LHCN-M2 (cell line): Measurements from ENCODE around the gene SRC. TPM values are rescaled to one million over a fixed set of nuclear protein-coding genes. Genes with fewer than 3 reads are reported as not detected.
A peak's percentile ranks its signal among the peaks of the same experiment; 100 is the strongest.
"Not testable (repeated sequence)": the region's sequence is repeated elsewhere in the genome, so short reads cannot be mapped to it uniquely, and the experiment has no call there.

Experiments used
- DNase-seq: peaks from one replicate; pipeline ENCODE4 v3.0.0-alpha.2; 2012; ENCODE audit warnings: low read depth
- total RNA-seq: library from RNA; depleted of rRNA; stranded (reverse); fragments of >200 nt; gene quantifications from 2 replicates; pipeline ENCODE4 v1.2.3, GENCODE V29; 2014

Gene SRC
- total RNA-seq, 1 experiment from 2014 or later: 7.5 TPM

DNA sequence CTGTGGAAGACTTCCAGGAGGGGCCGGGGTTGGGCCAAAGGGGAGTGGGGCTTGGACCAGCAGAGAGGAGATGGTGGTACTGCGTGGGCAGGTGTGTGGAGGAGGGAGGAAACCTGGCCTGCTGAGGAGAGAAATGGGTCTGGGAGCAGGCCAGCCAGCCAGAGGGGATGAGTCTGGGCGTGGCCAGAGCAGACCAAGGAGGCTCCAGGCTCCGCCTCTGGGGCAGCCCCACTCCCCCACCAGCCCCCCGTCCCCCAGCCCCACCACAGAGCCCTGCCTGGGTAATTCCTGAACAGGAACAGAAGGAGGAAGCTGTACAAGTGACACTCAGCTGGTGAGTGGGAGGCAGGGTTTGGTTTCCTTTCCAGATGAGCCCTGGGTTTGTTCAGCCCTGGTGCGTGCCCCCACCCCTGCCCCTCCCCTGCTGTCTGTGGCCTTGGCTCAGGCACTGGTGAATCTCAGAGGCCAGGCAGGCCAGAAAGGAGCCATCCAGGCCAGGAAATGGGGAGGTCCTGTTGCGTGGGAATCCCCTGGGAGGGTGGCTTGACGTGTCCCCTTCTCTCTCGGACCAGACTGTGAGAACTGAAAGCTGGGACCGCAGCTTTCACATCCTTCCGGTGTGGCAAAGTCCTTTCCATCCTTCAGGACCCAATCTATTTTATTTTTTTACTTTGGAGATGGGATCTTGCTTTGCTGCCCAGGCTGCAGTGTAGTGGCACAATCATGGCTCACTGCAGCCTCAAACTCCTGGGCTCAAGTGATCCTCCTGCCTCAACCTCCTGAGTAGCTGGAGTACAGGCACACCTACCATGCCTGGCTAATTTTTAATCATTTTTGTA, 9.4 kb upstream of the SRC start:
- DNase-seq: no peak

DNA sequence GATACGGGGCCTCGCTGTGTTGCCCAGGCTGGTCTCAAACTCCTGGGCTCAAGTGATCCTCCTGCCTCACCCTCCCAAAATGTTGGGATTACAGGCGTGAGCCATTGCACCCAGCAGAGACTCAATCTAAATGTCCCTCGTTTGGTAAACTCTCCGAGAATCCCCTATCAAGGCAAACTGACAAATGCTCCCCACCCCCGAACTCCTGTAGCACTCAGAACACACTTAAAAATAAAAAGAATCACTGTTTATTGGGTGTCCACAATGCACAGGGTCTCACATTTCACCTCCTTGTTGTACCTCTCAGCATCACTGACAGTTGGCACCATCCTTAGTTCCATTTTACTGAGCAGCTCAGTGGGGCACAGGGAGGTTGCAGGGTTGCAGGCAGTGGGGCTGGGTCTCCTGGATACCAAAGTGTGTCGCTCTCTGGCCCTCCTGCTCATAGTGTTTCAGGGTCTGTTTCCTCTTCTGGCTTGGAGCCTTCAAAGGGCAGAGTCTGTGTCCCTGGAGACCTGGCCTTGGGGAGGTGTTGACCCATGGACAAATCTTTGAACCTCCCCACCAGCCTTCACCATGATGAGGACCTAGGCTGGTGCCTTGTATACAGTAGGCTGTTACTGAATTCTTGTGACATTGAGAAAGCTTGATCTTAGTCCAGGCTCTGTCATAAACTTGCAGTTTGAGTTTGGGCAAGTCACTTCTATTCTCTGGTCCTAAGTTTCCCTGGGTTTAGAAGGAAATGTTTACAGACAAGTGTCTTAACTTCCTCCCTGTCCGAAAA, 8.5 kb upstream of the SRC start:
- DNase-seq: no peak

DNA sequence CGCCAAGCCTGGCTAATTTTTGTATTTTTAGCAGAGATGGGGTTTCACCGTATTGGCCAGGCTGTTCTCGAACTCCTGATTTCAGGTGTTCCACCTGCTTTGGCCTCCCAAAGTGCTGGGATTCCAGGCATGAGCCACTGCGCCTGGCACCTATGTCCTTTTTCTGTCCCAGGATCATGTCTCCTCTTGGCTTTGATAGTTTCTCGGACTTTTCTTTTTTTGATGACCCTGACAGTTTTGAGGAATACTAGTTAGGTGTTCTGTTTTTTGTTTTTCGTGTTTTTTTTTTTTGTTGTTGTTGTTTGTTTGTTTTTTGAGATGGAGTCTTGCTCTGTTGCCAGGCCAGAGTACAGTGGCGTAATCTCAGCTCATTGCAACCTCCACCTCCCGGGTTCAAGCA, 7.6 kb upstream of the SRC start:
- DNase-seq: not testable (repeated sequence)

DNA sequence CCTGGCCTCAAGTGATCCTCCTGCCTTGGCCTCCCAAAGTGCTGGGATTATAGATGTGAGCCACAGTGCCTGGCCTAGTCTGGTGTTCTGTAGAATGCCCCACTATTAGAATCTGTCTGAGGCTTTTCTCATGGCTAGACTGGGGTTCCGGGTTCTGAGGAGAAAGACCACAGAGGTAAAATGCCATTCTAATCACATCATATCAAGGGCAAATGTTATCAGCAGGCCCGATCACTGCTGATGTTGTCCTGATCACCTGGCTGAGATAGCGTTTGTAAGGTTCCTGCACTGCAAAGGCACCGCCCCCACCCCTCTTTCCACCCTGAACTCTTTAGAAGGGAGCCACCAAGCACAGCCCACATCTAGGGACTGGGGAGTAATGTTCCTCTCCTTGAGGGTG, 6.7 kb upstream of the SRC start:
- DNase-seq: no peak

DNA sequence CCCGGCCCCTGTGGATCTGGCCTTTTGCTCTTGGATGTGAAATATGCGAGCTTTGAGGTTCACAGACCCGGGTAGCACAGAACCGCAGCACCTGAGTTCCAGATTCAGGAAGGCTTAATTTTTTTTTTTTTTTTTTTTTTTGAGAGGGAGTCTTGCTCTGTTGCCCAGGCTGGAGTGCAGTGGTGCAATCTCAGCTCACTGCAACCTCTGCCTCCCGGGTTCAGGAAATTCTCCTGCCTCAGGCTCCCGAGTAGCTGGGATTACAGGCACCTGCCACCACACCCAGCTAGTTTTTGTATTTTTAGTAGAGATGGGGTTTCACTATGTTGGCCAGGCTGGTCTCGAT, 6.2 kb upstream of the SRC start:
- not testable (repeated sequence) for DNase-seq

DNA sequence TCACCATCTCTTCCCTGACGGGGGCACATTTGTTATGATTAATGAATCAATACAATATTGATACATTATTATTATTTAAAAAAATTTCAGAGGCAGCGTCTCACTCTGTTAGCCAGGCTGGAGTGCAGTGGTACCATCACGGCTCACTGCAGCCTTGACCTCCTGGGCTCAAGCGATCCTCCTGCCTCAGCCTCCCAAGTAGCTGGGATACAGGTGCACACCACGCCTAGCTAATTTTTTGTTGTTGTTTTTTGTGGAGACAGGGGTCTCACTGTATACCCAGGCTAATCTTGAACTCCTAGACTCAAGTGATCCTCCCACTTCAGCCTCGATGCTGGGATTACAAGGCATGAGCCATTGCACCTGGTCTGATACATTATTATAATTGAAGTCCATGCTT, 4.9 kb upstream of the SRC start:
- DNase-seq: no peak

DNA sequence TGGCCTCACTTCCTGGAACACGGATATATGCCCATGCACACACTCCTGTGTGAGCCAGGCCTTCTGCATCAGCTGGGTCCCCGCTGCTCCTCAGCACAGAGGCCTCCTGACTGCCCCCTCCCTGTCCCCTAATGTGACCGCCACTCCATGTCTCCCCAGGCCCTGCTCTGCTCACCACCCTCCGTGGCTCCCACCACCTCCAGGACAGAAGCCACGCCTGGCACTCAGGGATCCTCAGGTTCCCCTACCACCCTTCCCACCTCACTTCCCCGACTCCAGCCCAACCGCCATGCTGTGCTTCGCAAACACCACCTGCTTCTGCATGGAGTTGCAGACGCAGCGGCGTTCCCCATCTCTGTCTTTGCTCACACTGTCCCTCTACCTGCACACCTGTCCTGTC, 4.3 kb upstream of the SRC start:
- DNase-seq: no peak

DNA sequence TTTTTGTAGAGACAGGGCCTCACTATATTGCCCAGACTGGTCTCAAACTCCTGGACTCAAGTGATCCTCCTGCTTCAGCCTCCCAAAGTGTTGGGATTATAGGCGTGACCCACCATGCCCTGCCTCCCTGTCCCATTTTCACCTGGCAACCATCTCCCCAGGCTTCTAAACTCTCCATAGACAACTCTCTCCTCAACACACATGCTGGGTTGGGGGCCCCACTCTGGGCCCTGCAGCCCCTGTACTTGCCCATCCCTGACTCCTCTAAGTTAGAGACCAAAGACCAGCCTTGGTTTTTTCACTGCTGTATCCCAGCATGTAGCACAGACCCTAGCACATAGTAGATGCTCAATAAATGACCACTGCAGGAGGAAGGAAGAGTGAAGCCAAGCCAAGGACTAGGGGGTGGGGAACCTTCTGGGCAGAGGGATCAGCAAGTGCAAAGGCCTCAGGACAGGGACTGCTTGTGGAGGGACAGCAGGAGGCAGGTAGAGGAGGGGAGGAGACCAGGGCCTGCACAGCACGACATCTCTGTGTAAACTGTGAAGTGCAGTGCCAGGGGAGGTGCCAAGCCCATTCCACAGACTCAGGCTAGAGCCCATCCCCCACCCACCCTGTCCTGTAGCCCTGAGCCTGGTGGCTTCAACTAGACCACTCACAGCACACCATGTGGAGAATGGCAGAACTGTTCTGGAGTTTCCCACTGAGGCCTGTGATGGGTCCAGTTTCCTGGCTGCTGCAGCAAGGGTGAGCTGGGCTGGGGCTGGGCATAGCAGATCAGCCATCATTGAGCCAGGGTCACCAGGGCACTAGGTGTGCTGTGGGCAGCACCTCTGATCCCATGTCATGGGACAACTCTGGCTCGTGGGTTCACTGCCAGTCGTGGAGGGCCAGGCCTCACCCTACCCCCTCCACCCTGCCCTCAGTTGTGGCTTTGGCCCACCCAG, 3.4 kb upstream of the SRC start:
- DNase-seq: peak; percentile 11

DNA sequence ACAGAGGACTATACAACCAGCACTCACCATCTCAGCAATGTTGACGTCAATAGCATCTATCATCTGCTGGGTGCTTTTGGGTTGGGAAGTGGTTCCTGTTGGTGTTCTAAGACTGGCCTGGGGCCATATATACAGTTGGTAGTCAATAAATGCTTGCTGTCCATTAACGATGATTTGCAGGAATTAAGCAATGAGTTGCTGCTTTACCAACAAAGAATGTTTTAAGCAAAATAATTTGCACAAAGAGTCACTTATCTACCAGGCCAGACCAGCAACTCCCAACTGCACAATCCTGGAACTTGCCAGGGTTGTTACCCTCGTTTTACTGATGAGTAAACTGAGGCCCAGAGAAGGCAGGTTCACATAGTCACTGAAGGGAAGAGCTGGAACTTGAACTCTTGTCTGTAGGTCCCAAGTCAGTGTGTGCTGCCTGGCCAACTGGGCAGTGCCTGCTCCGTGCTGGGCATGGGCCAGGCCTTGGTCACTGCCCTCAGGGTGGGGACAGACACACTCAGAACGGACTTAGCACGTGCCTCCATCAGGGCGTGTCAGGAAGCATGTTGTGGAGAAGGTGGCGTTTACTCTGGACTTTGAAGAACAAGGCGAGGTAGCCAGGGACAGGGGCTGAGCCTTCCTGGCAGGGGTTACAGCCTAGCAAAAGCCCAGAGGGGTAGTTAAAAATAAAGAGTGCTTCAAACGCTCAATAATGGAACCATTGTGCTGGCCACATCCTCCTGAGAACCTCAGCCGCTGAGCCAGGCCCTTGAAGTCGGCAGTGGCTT, 2.5 kb upstream of the SRC start:
- no peak for DNase-seq

DNA sequence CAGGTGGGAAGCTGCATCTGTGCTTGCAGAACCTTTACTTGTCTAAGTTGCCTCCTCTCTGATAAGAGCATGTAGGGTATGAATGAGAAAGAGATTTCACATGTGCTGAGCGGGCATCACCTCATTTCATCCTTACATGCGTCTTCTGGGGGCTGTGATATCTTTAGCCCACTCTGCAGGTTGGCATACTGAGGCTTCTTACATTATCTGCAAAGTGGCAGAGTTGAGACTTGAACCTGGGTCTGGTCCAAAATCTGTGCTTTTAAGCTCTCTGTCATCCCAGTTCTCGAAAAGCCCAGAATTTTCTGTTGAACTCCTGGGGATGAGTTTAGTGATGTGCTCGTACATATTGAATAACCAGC, 2.0 kb upstream of the SRC start:
- DNase-seq: no peak

DNA sequence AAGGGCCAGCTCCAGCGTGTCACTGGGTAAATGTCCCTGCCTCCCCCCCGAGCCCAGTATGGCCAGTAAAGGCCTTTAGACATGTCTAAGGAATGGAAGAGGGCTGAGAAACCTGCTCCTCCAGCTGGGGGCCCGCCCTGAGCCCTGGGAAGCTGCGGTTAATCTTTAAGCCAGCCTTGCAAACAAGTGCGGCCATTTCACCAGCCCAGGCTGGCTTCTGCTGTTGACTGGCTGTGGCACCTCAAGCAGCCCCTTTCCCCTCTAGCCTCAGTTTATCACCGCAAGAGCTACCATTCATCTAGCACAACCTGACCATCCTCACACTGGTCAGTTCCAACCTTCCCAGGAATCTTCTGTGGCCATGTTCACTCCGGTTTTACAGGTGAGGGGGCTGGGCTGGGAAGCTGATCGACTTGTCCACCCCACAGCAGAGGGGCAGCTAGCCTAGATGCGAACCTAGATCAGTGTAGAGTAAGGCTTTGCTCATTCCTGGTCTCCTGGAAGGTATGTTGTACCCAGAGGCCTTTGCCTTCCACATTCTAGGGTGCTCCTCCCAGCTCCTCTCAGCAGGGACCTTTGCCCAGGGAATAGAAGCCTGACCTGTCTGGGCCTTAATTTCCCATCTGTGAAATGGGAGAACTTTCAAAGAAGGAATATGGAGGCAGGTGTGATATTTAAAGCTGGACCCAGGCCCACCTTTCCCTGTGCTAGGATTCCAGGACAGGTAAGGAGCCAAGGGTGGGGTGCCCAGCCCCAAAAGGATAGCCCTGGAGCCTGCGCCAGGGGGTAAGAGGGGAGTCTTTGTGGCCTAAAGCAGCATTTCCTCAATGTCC, 1.2 kb upstream of the SRC start:
- DNase-seq: no peak

DNA sequence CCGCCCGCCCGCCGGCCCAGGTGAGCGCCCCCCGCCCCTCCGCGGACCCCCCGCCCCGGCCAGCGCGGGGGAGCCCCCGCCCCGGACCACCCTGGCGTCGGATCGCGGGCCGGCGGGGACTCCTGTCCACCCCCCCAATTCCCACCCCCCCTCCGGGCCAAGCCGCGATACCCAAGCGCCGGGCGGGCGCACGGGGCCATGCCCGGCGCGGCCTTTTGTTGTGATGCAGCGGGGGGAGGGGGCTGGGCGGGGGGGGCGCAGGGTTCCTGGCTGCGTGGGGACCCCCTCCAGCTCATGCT, 245 bp downstream of the SRC start:
- DNase-seq: no peak

DNA sequence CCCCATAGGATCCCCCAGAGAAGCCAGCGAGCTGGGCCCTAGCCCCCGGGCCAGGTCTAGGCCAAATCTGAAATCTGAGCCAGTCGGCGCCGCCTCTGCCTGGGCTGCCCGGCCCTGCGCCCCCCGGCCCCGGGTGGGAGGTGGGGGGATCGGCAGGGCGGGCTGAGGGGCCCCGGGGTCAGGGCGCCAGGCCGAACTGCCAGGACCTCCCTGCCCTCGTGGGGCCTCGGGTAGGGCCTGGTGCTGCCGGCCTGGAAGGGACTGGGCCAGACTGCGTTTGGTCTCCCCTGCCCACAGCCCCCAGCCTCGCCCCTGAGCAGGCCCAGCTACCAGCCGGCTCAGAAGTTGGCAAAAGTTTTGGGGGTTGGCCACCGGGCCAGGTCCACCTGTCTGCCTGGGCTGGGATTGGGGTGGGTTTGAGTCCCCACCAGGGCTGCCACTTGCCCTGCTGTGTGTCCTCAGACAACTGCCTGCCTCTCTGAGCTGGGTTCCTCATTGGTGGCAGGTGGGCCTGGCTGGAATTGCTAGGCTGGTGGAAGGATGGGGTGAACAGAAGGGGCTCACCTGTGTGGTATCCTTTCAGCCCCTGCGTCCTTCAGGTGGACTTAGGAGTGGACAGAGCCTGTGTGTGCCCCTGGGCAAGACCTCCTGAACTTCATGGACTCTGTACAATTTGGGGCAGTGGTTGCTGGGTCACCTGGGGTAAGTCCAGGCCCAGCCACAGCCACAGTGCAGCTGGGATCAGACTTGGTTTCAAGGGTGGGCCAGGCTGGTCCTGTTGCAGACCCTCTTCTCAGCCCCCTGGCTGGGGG, 801 bp downstream of the SRC start:
- no peak for DNase-seq

DNA sequence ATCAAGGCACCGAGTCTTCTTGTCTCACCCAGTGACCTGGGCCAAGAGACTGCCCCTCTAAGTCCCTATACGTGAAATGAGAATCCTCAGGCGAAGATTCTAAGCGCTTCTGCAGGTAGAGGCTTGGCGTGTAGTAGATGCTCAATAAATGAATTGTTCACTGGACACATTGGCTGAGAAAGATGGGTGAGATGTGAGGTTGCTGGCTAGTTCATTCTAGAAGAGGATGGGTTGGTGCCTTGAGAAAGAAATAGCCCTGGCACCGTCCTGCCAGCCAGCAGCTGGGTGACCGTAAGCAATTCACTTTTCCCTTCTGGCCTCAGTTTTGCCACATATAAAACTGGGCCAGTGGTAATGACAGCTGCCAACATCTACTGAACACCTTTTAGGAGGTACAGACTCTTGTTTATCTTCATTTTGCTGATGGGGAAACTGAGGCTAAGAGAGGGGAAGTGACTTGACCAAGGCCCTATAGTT, 1.4 kb downstream of the SRC start:
- DNase-seq: no peak

DNA sequence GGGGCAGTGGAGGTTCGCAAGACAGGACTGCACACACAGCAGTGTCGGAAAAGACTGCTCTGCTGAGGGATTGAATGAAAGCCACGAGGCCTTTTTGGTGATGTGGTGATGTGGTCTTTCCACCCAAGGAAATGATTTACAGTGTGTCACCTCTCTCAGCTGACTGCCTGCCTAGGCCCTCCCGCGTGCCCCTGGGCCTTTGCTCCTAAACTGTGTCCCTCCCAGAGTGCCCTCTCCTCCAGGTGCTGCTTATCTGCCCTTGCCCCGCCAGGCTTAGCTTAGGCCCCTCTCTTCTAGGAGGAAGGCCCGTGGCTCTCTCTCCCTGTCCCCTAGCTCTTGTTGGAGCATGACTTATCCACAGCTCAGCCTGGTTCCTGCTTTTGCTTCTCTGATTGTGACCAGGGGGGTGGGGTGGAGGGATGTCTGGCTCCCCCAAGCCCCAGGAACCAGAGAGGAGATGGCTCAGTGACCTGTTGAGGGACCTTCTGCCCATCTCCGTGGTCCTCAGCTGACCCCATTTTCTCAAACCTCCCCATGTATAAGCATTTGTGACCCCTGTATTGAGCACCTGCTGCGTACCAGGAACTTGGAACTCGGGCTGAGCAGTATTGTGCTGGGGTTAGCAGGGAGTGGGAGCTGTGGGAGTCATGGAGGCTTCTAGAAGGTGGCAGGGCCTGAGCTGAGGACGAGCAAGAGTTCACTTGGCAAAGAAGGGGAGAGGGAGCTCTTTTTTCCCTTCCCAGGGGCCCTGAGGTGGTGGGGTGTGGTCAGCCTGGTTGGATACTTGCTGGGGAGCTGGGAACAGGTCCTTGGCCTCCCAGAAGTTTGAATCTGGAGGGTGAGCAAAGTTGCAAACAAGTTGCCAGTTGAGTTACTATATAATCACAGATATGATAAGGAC, 2.2 kb downstream of the SRC start:
- no peak for DNase-seq

DNA sequence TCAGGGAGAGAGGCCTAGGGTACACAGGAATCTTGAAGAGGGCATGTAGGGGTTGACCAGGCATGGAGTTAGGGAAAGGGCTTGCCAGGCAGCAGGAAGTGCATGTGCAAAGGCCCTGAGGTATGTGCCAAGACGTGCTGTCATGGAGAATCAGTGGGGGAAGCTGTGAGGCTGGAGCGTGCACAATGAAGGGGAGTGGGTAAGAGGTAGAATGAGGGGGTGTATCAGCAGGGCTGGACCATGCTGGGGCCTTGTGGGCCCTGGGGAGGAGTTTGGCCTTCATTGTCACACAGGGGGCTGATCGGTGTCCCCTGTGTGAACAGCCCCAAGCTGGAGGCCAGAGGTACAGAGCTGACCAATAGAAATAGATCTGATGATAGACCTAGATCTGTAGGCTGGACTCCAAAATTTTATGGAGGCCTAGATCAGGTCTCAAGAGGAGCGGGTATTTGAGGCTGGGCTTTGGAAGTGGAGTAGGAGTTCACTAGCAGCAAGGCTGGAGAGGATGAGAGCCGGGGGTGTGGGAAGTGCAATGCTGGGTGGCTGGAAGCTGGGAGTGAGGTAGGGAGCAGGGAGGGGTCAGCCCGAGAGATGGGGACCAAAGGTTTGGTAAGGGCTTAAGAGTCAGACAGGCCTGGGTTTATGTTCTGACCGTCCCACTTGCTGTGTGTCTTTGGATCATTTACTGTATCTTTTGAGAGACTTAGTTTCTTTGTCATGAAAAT, 3.0 kb downstream of the SRC start:
- no peak for DNase-seq

DNA sequence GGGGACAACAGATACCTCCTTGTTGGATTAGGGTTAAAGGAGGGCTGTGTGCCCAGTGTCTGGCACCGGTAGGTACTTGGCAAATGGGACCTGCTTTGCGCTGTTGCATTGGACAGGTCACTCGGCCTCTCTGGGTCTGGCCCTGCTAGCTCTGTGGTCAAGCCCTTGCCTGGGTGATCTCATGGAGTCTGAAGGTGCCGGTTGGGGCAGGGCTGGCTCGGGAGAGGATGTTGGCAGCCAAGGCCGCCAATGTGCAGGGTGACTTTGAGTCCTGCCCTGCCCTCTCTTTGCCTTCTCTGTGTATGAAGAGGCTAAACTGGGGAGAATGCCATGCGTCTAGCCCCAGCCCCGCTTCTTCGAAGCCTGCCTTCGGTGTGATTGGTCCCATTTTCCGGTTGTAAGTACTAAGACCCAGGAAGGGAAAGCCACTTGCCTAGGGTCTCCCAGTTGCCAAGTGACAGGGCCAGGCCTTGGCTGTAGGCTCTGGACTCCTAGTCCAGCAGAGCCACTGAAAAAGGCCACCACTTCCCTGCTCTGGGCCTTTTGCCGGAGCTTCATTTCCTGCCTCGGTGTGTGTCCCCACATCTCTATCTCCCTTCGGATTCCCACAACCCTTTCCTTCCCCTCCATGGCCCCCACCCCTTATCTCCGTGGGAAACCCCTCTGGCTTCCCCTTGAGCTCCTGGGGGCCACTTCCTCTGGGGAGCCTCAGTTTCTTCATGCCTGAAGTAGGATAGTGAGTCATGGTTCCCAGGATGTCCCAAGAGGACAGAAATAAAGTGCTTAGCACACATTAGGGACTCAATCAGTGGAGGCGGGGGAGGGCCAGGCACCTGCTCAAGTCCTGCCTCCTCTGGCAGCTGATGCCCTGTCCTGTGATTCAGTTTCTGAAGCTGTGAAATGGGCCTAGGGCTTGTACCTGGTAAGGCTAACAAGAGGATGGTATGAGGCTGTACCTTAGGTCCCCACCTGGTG, 3.9 kb downstream of the SRC start:
- peak; percentile 19 for DNase-seq
